ENCODE data around the gene PTPN18. TPM values are rescaled to one million over a fixed set of nuclear protein-coding genes. Genes with fewer than 3 reads are reported as not detected.

The PTPN18 gene
- total RNA-seq, 1 experiment from 2014 or later, result 15.7 TPM

DNA sequence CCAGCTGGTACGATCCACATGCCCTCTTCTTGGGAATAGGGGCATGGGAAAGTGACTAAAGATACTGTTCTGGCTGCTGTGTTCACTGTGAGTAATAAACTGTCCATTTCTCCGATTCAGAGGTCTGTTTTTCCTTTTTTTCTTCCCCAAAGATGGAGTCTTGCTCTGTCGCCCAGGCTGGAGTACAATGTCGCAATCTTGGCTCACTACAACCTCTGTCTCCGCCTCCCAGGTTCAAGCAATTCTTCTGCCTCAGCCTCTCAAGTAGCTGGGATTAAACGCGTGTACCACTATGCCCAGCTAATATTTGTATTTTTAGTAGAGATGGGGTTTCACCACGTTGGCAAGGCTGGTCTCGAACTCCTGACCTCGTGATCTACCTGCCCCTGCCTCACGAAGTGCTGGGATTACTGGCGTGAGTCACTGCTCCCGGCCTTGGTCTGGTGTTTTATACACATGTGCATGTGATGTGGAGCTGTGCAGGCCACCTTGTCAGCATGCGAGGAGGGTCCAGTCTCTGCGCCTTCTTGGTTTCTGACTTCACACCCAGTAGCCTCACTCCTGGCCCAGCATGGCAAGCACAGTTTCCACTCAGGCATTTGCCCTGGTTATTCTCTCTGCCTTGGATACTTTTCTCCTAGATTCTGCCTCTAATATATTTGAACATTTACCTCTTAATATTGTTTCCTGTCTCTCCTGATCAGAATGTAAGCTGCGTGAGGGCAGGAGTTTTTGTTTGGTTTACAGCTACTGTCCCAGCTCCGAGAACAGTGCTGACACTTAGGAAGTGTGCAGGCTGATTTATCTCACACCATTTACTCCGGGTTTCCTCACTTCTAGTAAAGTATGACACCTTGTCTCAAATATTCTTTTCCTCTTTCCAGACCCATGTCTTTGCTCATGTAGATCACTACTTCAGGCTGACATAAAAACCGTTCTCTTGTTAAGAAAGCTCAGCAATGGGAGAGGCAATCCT is 19.7 kb downstream of the PTPN18 start:
- Mint-ChIP-seq H3K36me3 (peaks cover 12% of the 10 kb centered on the region), H3K27me3 (ENCODE audit: low read depth) (peaks cover 4% of the 10 kb centered on the region), H3K27ac (no peak overlapping the region), H3K4me3 (no peak overlapping the region), H3K4me1 (peaks cover 17% of the 10 kb centered on the region), H3K9me3 (no peaks in the 10 kb centered on the region)
- TF ChIP-seq, protein P1, sequence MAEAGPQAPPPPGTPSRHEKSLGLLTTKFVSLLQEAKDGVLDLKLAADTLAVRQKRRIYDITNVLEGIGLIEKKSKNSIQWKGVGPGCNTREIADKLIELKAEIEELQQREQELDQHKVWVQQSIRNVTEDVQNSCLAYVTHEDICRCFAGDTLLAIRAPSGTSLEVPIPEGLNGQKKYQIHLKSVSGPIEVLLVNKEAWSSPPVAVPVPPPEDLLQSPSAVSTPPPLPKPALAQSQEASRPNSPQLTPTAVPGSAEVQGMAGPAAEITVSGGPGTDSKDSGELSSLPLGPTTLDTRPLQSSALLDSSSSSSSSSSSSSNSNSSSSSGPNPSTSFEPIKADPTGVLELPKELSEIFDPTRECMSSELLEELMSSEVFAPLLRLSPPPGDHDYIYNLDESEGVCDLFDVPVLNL (CRISPR knock-in tag; IDR thresholded peaks at IDR 0.05; ENCODE audit: borderline replicate concordance, low read depth), result no peak
- TF ChIP-seq, protein P2, sequence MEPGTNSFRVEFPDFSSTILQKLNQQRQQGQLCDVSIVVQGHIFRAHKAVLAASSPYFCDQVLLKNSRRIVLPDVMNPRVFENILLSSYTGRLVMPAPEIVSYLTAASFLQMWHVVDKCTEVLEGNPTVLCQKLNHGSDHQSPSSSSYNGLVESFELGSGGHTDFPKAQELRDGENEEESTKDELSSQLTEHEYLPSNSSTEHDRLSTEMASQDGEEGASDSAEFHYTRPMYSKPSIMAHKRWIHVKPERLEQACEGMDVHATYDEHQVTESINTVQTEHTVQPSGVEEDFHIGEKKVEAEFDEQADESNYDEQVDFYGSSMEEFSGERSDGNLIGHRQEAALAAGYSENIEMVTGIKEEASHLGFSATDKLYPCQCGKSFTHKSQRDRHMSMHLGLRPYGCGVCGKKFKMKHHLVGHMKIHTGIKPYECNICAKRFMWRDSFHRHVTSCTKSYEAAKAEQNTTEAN (CRISPR knock-in tag; IDR thresholded peaks at IDR 0.05), result no peak
- no peak for TF ChIP-seq ESRRA (CRISPR knock-in tag; IDR thresholded peaks at IDR 0.05; ENCODE audit: borderline replicate concordance)
- DNase-seq (ENCODE audit: low spot score) (no peak), ATAC-seq (no peak)
- ChIA-PET CTCF (interaction anchor here (1.9 kb wide), 1 partner anchor 52 kb away, joined by 4 read pairs; no protein-coding TSS in a partner anchor), POLR2A (no interaction called here)

DNA sequence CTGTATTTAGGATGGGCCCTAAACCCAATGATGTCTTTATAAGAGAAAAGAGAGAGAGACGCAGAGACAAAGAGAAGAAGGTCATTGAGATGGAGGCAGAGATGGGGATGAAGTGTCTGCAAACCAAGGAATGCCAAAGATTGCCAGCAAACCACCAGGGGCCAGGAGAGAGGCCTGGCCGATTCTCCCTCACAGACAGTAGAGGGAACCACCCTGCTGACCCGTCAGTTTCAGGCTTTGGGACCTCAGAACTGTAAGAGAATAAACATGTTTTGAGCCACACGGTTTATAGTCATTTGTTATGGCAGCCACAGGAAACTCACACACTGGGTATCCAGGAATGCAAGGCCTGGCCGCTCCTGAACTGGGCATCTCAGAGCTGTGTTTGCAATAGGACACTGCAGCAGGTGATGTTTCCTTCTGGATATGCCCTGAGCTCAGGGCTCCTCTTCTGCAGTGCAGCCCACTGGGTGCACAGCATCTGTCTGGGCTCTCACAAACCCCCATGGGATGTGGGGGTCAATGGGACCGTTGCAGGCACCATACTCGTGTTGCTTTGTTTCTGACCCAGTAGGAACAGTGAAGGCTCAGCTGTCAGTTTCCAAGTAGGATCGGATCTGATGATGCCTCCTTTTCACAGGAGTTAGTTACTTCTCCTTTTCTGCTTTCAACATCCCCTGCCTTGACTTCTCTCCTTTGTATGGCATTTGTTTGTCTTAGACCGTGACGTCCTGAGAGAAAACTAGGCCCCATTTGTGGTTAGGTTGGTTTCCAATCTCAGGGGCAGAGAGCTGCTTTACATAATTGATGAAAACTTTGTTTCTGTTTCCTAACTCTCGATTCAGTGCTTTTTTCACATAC is 20.8 kb downstream of the PTPN18 start:
- H3K9me3 Mint-ChIP-seq, result no peaks in the 10 kb centered on the region
- H3K27me3 Mint-ChIP-seq (ENCODE audit: low read depth), result peaks cover 4% of the 10 kb centered on the region
- H3K27ac Mint-ChIP-seq, result no peak overlapping the region
- peaks cover 5% of the 10 kb centered on the region for H3K36me3 Mint-ChIP-seq
- POLR2A ChIA-PET, result no interaction called here
- H3K4me3 Mint-ChIP-seq, result no peak overlapping the region
- DNase-seq (ENCODE audit: low spot score) (no peak), ATAC-seq (no peak)
- H3K4me1 Mint-ChIP-seq, result peaks cover 9% of the 10 kb centered on the region
- CTCF ChIA-PET, result interaction anchor here (1.9 kb wide), 1 partner anchor 51 kb away, joined by 4 read pairs; no protein-coding TSS in a partner anchor
- TF ChIP-seq NR2C2 (CRISPR knock-in tag; IDR thresholded peaks at IDR 0.05) (no peak), FOXK1 (CRISPR knock-in tag; IDR thresholded peaks at IDR 0.05) (no peak), ZNF671 (CRISPR knock-in tag; IDR thresholded peaks at IDR 0.05) (no peak), ZNF263 (CRISPR knock-in tag; IDR thresholded peaks at IDR 0.05; ENCODE audit: low read depth) (no peak), SOX15 (CRISPR knock-in tag; IDR thresholded peaks at IDR 0.05) (no peak), JUN (CRISPR knock-in tag; IDR thresholded peaks at IDR 0.05) (no peak), NFYB (CRISPR knock-in tag; conservative IDR thresholded peaks at IDR 0.05; ENCODE audit: low read depth) (no peak), TEAD4 (CRISPR knock-in tag; IDR thresholded peaks at IDR 0.05) (no peak), OVOL2 (CRISPR knock-in tag; IDR thresholded peaks at IDR 0.05; ENCODE audit: borderline replicate concordance) (no peak), TEAD1 (CRISPR knock-in tag; IDR thresholded peaks at IDR 0.05) (no peak), NFE2L1 (CRISPR knock-in tag; IDR thresholded peaks at IDR 0.05) (no peak), PRRX2 (CRISPR knock-in tag; IDR thresholded peaks at IDR 0.05) (no peak)
- TF ChIP-seq, protein P3, sequence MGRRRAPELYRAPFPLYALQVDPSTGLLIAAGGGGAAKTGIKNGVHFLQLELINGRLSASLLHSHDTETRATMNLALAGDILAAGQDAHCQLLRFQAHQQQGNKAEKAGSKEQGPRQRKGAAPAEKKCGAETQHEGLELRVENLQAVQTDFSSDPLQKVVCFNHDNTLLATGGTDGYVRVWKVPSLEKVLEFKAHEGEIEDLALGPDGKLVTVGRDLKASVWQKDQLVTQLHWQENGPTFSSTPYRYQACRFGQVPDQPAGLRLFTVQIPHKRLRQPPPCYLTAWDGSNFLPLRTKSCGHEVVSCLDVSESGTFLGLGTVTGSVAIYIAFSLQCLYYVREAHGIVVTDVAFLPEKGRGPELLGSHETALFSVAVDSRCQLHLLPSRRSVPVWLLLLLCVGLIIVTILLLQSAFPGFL (CRISPR knock-in tag; IDR thresholded peaks at IDR 0.05; ENCODE audit: borderline replicate concordance), result no peak
- TF ChIP-seq, protein P4, sequence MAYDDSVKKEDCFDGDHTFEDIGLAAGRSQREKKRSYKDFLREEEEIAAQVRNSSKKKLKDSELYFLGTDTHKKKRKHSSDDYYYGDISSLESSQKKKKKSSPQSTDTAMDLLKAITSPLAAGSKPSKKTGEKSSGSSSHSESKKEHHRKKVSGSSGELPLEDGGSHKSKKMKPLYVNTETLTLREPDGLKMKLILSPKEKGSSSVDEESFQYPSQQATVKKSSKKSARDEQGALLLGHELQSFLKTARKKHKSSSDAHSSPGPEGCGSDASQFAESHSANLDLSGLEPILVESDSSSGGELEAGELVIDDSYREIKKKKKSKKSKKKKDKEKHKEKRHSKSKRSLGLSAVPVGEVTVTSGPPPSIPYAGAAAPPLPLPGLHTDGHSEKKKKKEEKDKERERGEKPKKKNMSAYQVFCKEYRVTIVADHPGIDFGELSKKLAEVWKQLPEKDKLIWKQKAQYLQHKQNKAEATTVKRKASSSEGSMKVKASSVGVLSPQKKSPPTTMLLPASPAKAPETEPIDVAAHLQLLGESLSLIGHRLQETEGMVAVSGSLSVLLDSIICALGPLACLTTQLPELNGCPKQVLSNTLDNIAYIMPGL (CRISPR knock-in tag; IDR thresholded peaks at IDR 0.05), result no peak
- TF ChIP-seq, protein P5, sequence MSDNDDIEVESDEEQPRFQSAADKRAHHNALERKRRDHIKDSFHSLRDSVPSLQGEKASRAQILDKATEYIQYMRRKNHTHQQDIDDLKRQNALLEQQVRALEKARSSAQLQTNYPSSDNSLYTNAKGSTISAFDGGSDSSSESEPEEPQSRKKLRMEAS (CRISPR knock-in tag; IDR thresholded peaks at IDR 0.05), result no peak
- TF ChIP-seq, protein P6, sequence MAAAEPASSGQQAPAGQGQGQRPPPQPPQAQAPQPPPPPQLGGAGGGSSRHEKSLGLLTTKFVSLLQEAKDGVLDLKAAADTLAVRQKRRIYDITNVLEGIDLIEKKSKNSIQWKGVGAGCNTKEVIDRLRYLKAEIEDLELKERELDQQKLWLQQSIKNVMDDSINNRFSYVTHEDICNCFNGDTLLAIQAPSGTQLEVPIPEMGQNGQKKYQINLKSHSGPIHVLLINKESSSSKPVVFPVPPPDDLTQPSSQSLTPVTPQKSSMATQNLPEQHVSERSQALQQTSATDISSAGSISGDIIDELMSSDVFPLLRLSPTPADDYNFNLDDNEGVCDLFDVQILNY (CRISPR knock-in tag; IDR thresholded peaks at IDR 0.05), result no peak
- TF ChIP-seq, protein P7, sequence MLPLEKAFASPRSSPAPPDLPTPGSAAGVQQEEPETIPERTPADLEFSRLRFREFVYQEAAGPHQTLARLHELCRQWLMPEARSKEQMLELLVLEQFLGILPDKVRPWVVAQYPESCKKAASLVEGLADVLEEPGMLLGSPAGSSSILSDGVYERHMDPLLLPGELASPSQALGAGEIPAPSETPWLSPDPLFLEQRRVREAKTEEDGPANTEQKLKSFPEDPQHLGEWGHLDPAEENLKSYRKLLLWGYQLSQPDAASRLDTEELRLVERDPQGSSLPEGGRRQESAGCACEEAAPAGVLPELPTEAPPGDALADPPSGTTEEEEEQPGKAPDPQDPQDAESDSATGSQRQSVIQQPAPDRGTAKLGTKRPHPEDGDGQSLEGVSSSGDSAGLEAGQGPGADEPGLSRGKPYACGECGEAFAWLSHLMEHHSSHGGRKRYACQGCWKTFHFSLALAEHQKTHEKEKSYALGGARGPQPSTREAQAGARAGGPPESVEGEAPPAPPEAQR (CRISPR knock-in tag; IDR thresholded peaks at IDR 0.05), result no peak
- TF ChIP-seq, protein P8, sequence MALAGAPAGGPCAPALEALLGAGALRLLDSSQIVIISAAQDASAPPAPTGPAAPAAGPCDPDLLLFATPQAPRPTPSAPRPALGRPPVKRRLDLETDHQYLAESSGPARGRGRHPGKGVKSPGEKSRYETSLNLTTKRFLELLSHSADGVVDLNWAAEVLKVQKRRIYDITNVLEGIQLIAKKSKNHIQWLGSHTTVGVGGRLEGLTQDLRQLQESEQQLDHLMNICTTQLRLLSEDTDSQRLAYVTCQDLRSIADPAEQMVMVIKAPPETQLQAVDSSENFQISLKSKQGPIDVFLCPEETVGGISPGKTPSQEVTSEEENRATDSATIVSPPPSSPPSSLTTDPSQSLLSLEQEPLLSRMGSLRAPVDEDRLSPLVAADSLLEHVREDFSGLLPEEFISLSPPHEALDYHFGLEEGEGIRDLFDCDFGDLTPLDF (CRISPR knock-in tag; IDR thresholded peaks at IDR 0.05), result no peak
- TF ChIP-seq, protein P9, sequence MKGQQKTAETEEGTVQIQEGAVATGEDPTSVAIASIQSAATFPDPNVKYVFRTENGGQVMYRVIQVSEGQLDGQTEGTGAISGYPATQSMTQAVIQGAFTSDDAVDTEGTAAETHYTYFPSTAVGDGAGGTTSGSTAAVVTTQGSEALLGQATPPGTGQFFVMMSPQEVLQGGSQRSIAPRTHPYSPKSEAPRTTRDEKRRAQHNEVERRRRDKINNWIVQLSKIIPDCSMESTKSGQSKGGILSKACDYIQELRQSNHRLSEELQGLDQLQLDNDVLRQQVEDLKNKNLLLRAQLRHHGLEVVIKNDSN (CRISPR knock-in tag; IDR thresholded peaks at IDR 0.05), result no peak
